HEK293 (cell line): ENCODE data around the gene OR4D6.

Source experiments
- BCL11A ChIP-seq: fragments of 450-650 bp; formaldehyde crosslinking; IDR thresholded peaks from 2 replicates; pipeline ENCODE4 v1.5.1; 2016; ENCODE audit warnings: low read depth, missing biosample characterization, missing genetic modification characterization
- CTCF ChIP-seq: fragments of 450-650 bp; formaldehyde crosslinking; IDR thresholded peaks from 2 replicates; pipeline ENCODE4 v1.5.1; 2016; ENCODE audit warnings: missing biosample characterization, missing genetic modification characterization
- GLIS1 ChIP-seq: fragments of 450-650 bp; formaldehyde crosslinking; IDR thresholded peaks from 2 replicates; pipeline ENCODE4 v1.5.1; 2016; ENCODE audit warnings: missing biosample characterization, missing genetic modification characterization
- KLF1 ChIP-seq: fragments of 450-650 bp; formaldehyde crosslinking; IDR thresholded peaks from 2 replicates; pipeline ENCODE4 v1.5.1; 2016; ENCODE audit warnings: missing biosample characterization, missing genetic modification characterization
- RBAK ChIP-seq: fragments of 450-650 bp; formaldehyde crosslinking; IDR thresholded peaks from 2 replicates; pipeline ENCODE4 v1.5.1; 2016; ENCODE audit warnings: missing biosample characterization, missing genetic modification characterization
- REST ChIP-seq: fragments of 450-650 bp; formaldehyde crosslinking; IDR thresholded peaks from 2 replicates; pipeline ENCODE4 v1.5.1; 2016; ENCODE audit warnings: missing biosample characterization, missing genetic modification characterization
- YY1 ChIP-seq: fragments of 450-650 bp; formaldehyde crosslinking; IDR thresholded peaks from 2 replicates; pipeline ENCODE4 v1.5.1; 2018; ENCODE audit warnings: missing biosample characterization, missing genetic modification characterization
- ZBTB21 ChIP-seq: fragments of 450-650 bp; formaldehyde crosslinking; IDR thresholded peaks from 2 replicates; pipeline ENCODE4 v1.5.1; 2017; ENCODE audit warnings: missing biosample characterization, missing genetic modification characterization
- ZNF184 ChIP-seq: fragments of 450-650 bp; IDR thresholded peaks from 2 replicates; pipeline ENCODE4 v1.5.1; 2018; ENCODE audit warnings: missing biosample characterization, mild to moderate bottlenecking, missing genetic modification characterization
- ZNF366 ChIP-seq: fragments of 450-650 bp; formaldehyde crosslinking; conservative IDR thresholded peaks from 2 replicates; pipeline ENCODE4 v1.5.1; 2016; ENCODE audit warnings: missing biosample characterization, missing genetic modification characterization
- ZNF510 ChIP-seq: fragments of 450-650 bp; formaldehyde crosslinking; IDR thresholded peaks from 2 replicates; pipeline ENCODE4 v1.5.1; 2018; ENCODE audit warnings: mild to moderate bottlenecking, missing genetic modification characterization, missing biosample characterization; ENCODE audit not compliant: insufficient replicate concordance
- ZNF629 ChIP-seq: fragments of 450-650 bp; formaldehyde crosslinking; IDR thresholded peaks from 2 replicates; pipeline ENCODE4 v1.5.1; 2017; ENCODE audit warnings: missing biosample characterization, missing genetic modification characterization
- ZNF670 ChIP-seq: fragments of 450-650 bp; formaldehyde crosslinking; IDR thresholded peaks from 2 replicates; pipeline ENCODE4 v1.5.1; 2016; ENCODE audit warnings: missing biosample characterization, missing genetic modification characterization, low read depth
- TF ChIP-seq, protein P1 (sequence below): fragments of 450-650 bp; formaldehyde crosslinking; IDR thresholded peaks from 2 replicates; pipeline ENCODE4 v1.5.1; 2017; ENCODE audit warnings: missing biosample characterization, missing genetic modification characterization

GRCh38 chr11:59459916-59460315 lies 3.2 kb downstream of the OR4D6 start:
- TF ChIP-seq ZNF670 (no peak), CTCF (tag by site-specific recombination) (no peak), ZNF366 (tag by site-specific recombination) (no peak), ZNF510 (tag by site-specific recombination) (no peak), YY1 (tag by site-specific recombination) (no peak), ZNF184 (tag by site-specific recombination) (no peak), GLIS1 (tag by site-specific recombination) (no peak), ZBTB21 (tag by site-specific recombination) (no peak), BCL11A (no peak), REST (tag by site-specific recombination) (no peak), ZNF629 (tag by site-specific recombination) (no peak), KLF1 (no peak), RBAK (tag by site-specific recombination) (no peak)
- TF ChIP-seq, protein P1, sequence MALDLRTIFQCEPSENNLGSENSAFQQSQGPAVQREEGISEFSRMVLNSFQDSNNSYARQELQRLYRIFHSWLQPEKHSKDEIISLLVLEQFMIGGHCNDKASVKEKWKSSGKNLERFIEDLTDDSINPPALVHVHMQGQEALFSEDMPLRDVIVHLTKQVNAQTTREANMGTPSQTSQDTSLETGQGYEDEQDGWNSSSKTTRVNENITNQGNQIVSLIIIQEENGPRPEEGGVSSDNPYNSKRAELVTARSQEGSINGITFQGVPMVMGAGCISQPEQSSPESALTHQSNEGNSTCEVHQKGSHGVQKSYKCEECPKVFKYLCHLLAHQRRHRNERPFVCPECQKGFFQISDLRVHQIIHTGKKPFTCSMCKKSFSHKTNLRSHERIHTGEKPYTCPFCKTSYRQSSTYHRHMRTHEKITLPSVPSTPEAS: no peak
